Sigmoid colon (tissue), 4 donors: Measurements from ENCODE around the gene RBPJ.

Source experiments
- POLR2A ChIP-seq, 2 donors: fragments of 450-650 bp; IDR thresholded peaks; one replicate each; pipeline ENCODE4 v1.6.1; 2016; ENCODE audit warnings: antibody characterized with exemption in 2 of 2, mild to moderate bottlenecking in 2 of 2, moderate library complexity in 2 of 2
- POLR2AphosphoS5 ChIP-seq, 4 donors: sonication (generic); formaldehyde crosslinking; IDR thresholded peaks; one replicate each; pipeline ENCODE4 v1.6.1; 2017; ENCODE audit warnings: antibody characterized with exemption in 4 of 4
- TF ChIP-seq, protein P1 (sequence below), 4 experiments: fragments of 450-650 bp in 3 of 4; fragments of 200-600 bp in 1 of 4; IDR thresholded peaks; one replicate each; pipeline ENCODE4 v1.5.1; 2016 to 2019; ENCODE audit warnings: antibody characterized with exemption in 4 of 4, mild to moderate bottlenecking in 3 of 4, moderate library complexity in 2 of 4

DNA sequence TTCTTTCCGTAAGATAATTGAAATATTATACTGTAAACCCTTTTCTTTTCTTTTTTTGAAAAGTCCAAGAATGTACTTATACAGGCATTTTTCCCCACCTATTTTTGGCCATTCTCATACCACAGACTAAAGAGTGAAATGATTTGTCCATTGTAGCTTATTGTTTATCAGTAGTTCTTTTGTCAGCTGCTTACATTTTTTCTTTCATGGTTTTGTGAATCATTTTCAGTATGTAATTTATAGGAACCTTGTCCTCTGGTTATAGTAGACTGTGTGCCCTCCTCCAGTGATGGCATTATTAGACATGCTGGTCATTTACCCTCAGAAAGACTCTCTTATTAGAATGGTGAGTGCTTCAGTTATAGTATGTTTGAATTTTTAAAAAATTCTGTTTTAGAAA, 112.7 kb downstream of the RBPJ start:
- TF ChIP-seq, protein P1, sequence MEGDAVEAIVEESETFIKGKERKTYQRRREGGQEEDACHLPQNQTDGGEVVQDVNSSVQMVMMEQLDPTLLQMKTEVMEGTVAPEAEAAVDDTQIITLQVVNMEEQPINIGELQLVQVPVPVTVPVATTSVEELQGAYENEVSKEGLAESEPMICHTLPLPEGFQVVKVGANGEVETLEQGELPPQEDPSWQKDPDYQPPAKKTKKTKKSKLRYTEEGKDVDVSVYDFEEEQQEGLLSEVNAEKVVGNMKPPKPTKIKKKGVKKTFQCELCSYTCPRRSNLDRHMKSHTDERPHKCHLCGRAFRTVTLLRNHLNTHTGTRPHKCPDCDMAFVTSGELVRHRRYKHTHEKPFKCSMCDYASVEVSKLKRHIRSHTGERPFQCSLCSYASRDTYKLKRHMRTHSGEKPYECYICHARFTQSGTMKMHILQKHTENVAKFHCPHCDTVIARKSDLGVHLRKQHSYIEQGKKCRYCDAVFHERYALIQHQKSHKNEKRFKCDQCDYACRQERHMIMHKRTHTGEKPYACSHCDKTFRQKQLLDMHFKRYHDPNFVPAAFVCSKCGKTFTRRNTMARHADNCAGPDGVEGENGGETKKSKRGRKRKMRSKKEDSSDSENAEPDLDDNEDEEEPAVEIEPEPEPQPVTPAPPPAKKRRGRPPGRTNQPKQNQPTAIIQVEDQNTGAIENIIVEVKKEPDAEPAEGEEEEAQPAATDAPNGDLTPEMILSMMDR (IDR thresholded peaks at IDR 0.05): no peak
- no peak for TF ChIP-seq POLR2AphosphoS5 (IDR thresholded peaks at IDR 0.05)
- no peak for TF ChIP-seq POLR2A (IDR thresholded peaks at IDR 0.05)
